Measurements from ENCODE around the gene MOB2.
"Not testable (repeated sequence)": the region's sequence is repeated elsewhere in the genome, so short reads cannot be mapped to it uniquely, and the experiment has no call there.

DNA sequence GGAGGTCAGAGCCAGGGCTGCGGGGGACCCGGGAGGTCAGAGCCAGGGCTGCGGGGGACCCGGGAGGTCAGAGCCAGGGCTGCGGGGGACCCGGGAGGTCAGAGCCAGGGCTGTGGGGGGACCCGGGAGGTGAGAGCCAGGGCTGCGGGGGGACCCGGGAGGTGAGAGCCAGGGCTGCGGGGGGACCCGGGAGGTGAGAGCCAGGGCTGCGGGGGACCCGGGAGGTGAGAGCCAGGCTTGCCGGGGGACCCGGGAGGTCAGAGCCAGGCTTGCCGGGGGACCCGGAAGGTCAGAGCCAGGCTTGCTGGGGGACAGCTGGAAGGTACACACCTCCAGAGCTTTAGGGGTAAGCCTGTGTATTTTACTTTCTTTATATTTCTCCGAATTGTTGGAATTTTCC is 23.8 kb upstream of the MOB2 start:
- TF ChIP-seq, protein P1, sequence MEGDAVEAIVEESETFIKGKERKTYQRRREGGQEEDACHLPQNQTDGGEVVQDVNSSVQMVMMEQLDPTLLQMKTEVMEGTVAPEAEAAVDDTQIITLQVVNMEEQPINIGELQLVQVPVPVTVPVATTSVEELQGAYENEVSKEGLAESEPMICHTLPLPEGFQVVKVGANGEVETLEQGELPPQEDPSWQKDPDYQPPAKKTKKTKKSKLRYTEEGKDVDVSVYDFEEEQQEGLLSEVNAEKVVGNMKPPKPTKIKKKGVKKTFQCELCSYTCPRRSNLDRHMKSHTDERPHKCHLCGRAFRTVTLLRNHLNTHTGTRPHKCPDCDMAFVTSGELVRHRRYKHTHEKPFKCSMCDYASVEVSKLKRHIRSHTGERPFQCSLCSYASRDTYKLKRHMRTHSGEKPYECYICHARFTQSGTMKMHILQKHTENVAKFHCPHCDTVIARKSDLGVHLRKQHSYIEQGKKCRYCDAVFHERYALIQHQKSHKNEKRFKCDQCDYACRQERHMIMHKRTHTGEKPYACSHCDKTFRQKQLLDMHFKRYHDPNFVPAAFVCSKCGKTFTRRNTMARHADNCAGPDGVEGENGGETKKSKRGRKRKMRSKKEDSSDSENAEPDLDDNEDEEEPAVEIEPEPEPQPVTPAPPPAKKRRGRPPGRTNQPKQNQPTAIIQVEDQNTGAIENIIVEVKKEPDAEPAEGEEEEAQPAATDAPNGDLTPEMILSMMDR (IDR thresholded peaks at IDR 0.05): not testable (repeated sequence)
- TF ChIP-seq POLR2A, EP300, POLR2AphosphoS5 (IDR thresholded peaks at IDR 0.05): not testable (repeated sequence)

Measured in suprapubic skin (tissue), 4 donors.